IPS-18c (cell line): ENCODE data around the gene ACAP1.
A peak's percentile ranks its signal among the peaks of the same experiment; 100 is the strongest.
"Not testable (repeated sequence)": the region's sequence is repeated elsewhere in the genome, so short reads cannot be mapped to it uniquely, and the experiment has no call there.

Source experiments
- H3K4me3 ChIP-seq: 2 replicates; pipeline ENCODE4 v1.7.0; 2013; ENCODE audit warnings: low read depth, mild to moderate bottlenecking, low read length, moderate library complexity; ENCODE audit not compliant: insufficient read depth
- H3K9me3 ChIP-seq: one replicate; pipeline ENCODE4 v1.6.1; 2013; ENCODE audit warnings: mild to moderate bottlenecking, low read length, moderate library complexity; ENCODE audit not compliant: control insufficient read depth, insufficient read depth

Gene ACAP1

GRCh38 chr17:7365963-7366362 is 29.6 kb downstream of the ACAP1 start:
- H3K9me3 ChIP-seq, H3K4me3 ChIP-seq: not testable (repeated sequence)

GRCh38 chr17:7367083-7367482 is 30.8 kb downstream of the ACAP1 start:
- H3K9me3 ChIP-seq = no peaks in the 10 kb centered on the region
- H3K4me3 ChIP-seq = no peak overlapping the region

DNA sequence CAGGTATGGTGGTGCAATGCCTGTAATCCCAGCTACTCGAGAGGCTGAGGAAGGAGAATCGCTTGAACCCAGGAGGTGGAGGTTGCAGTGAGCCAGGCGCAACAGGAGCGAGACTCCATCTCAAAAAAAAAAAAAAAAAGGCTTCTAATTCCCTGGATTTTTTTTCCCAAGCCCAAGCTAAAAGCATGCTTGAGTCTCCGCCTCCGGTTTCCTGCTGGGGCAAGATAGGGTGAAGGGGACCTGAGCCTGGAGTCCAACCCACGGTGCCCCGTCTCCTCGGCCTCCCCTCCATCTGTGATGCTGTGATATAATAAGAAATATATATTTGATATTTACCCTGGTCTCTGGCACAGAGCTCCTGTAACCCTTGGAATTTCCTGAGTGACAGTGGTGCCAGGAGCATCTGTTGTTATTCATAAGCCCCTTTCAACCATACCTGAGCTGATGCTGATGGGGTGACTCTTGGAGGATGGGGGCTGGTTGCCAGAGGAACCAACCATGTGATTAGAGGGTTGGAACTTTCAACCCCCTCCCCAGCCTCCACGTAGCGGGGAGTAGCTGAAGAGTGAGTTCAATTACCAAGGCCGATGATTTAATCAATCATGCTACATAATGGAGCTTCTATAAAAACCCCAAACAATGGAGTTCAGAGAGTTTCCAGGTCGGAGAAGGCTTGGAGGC is 31.7 kb downstream of the ACAP1 start:
- no peaks in the 10 kb centered on the region for H3K9me3 ChIP-seq
- H3K4me3 ChIP-seq = no peak overlapping the region

GRCh38 chr17:7368599-7368994 is 32.3 kb downstream of the ACAP1 start:
- H3K4me3 ChIP-seq, H3K9me3 ChIP-seq: not testable (repeated sequence)

DNA sequence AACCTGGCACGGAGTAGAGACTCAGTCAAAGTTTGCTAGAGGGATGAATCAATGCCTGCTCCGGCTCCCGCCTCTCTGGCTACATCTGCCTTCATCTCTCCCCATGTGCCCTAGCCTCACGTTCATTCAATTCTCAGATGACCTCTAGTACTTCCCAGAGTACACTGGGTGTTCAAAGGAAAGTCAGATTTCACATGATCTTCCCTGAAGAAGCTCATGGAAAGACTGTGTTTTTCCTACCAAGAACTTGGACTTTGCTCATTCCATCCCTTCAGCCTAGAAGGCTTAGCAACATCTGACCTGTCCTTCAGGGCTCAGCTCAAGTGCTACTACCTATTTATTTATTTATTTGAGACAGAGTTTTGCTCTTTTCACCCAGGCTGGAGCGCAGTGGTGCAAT is 33.5 kb downstream of the ACAP1 start:
- no peak overlapping the region for H3K4me3 ChIP-seq
- no peaks in the 10 kb centered on the region for H3K9me3 ChIP-seq

- Histone ChIP-seq H3K4me3 (no peak overlapping the region), H3K9me3 (no peaks in the 10 kb centered on the region)
Measured at GRCh38 chr17:7370853-7371252, 34.5 kb downstream of the ACAP1 start.

DNA sequence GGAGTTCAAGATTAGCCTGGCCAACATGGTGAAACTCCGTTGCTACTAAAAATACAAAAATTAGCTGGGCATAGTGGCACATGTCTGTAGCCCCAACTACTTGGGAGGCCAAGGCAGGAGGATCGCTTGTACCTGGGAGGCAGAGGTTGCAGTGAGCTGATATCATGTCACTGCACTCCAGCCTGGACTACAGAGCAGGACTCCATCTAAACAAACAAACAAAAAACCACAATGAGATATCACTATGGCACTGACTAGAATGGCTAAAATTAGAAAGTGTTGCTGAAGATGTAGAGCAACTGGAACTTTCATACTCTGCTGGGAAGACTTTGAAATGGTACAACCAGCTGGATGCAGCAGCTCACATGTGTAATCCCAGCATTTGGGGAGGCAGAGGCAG is 38.0 kb downstream of the ACAP1 start:
- no peaks in the 10 kb centered on the region for H3K9me3 ChIP-seq
- no peak overlapping the region for H3K4me3 ChIP-seq

DNA sequence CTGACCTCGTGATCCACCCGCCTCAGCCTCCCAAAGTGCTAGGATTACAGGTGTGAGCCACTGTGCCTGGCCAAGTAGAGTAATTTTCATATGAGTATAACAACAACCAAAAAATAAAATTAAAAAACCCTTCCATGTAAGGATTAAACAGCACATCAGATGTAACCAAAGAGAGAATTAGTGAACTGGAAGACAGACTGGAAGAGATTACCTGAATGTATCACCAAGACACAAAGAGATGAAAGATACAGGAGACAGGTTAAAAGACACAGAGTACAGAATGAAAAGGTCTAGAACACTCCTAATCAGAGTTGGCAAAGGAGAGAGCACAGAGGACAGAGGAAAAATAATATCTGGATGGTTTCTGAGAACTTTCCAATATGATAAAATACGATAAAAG is 42.8 kb downstream of the ACAP1 start:
- Histone ChIP-seq H3K9me3 (peaks cover 4% of the 10 kb centered on the region), H3K4me3 (no peak overlapping the region)

DNA sequence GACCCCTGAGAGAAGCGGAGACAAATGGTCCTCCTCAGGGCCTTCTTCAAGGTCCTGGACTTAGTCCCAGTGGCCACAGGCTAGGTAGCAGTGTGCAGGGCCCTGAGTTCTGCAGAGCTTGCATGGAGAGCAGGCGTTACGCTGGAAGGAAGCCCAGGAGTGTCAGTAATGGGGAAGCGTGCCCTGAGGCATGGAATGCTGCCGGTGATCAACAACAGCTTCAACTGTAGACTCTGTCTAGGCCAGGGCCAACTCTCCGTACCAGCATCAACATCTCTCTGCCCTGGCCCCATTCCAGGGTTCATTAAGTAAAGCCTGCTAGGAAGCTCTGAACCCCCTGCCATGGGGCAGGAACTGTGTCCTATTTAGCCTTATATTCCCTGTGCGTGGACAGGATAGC is 44.0 kb downstream of the ACAP1 start:
- Histone ChIP-seq H3K4me3 (peak overlapping the region; percentile 65; the same call in 1 of the 2 replicates), H3K9me3 (peaks cover 5% of the 10 kb centered on the region)

DNA sequence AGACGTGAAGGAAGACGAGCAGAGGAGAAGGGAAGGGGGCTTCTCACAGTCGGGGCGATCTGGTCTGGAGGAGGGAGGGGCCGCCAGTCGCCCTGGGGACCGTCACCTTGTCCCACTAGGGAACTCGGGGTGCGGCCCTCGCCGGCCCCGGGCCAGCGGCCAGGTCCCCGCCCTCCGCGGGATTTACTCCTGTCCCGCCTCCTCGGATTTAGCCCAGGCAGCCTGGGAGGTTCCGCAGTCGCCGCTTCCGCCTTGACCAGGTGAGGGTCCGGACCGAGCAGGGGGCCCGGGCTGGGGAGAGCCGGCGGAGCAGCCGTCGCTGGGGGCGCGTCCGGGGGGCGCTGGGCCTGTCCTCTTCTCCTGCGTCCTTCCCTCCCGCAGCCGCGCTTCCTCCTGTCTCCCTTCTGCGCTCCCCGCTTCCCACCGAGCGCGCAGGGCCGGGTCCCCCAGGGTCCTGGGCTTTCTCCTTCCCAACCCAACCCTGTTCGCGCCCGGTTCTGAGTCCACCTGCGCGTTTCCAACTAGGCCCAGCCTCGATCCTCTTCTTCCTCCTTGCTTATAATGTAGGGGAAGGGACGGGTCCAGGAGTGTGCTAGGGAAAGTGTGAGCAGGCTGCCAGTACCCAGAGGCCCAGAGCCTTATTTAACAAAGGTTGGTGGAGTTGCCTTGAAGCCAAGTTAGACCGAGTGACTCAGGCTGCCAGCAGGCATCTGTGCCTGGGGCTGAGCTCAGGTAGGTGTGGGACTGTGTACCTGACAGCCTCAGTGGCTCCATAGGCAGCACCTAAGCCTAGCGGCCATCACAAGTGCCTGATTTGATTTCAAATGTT is 44.7 kb downstream of the ACAP1 start, which contains the start of gene TNK1:
Gene TNK1, plus strand, starts transcription at position 235 of the 829 bp plus-strand sequence. CDS start 1,838 bp downstream, outside the sequence.
- peak within 1 kb of the TSS; percentile 65 for H3K4me3 ChIP-seq
- peaks cover 5% of the 10 kb centered on the region for H3K9me3 ChIP-seq

- Histone ChIP-seq H3K4me3 (no peak overlapping the region), H3K9me3 (peaks cover 5% of the 10 kb centered on the region)
Measured at GRCh38 chr17:7382901-7383300, 46.6 kb downstream of the ACAP1 start.

- Histone ChIP-seq H3K4me3 (peak overlapping the region; percentile 55; the same call in 1 of the 2 replicates), H3K9me3 (peaks cover 5% of the 10 kb centered on the region)
Measured at GRCh38 chr17:7383371-7383741, 47.0 kb downstream of the ACAP1 start.

- H3K4me3 ChIP-seq = peak overlapping the region; percentile 55
- peaks cover 5% of the 10 kb centered on the region for H3K9me3 ChIP-seq
Measured at GRCh38 chr17:7383742-7384488, 47.6 kb downstream of the ACAP1 start.

DNA sequence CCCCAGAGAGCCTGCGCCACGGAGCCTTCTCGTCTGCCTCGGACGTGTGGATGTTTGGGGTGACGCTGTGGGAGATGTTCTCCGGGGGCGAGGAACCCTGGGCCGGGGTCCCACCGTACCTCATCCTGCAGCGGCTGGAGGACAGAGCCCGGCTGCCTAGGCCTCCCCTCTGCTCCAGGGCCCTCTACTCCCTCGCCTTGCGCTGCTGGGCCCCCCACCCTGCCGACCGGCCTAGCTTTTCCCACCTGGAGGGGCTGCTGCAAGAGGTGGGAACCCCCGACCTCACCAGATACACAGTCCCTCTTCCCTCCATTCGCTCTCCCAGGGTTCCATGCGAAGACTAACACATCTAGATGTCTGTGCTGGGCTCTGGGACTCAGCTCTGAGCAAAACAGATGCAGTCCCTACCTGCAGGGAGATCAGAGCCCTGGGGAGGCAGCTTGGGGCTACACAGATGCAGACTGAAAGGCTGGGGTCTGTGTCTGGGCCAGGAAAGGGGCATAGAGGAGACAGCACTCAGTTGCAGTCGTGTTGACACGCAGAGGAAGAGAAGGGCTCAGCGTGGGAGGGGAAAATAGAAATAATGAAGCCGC is 48.3 kb downstream of the ACAP1 start:
- H3K4me3 ChIP-seq = peak overlapping the region; percentile 55
- peaks cover 4% of the 10 kb centered on the region for H3K9me3 ChIP-seq

DNA sequence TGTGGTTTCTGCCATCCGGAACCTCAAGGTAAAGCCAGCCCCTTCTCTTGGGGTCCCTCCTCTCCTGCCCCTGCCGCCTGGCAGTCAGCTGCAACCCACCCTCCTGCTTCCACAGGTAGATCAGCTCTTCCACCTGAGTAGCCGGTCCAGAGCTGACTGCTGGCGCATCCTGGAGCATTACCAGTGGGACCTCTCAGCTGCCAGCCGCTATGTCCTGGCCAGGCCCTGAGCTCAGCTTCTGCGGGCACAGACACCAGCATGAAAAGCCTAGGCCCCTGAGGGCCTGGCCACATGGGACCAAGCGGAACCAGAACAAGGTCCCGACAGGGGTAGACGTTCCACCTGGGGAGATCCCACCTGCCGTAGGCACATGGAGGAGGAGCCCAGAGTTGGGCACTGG is 52.5 kb downstream of the ACAP1 start:
- Histone ChIP-seq H3K4me3 (no peak overlapping the region), H3K9me3 (peaks cover 2% of the 10 kb centered on the region)

DNA sequence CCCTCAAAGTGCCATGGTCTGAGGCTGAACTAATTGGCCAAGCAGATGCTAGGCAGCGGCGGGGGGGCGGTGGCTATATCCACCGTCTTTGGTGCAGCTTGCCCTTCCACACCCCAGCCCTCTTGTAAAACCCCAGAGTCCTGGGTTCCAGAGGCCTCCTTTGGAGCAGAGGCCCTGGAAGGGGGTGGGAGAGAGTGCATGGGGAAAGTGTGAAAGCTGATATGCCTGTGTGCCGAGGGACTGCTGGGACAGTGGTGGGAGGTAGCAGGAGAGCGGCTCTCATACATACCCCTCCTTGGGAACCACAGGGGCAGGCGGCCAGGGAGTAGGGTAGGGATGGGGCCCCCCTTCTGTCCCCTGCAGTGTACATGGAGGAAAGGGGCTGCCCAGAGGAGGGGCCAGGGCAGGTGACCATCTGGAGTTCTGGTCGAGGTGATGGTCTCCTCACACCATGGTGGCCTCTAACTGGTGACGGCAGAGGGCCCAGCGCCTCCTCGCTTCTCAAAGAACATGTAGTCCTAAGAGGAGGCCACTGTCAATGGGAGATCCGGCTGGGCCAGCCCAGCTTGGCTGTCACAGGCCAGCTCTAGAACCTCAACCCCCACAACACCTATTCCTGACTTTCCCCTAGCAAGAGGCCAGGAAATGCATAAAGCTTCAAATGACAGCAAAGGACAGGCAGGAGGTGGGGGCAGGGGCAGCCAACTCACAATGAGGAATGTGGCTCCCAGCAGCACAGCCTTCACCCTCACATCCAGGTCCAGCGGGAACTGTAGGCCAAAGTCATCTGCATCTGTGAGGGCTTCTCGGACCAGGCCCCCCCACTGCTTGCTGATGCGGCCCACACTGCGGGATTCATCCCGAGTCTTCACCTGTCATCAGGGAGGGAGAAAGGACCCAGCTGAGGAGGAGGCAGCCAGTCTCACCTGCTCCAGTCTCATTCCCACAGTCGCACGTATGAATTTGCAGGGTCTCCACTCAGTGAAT is 53.9 kb downstream of the ACAP1 start:
- no peak overlapping the region for H3K4me3 ChIP-seq
- no peaks in the 10 kb centered on the region for H3K9me3 ChIP-seq
